H1 (cell line): Measurements from ENCODE around the gene RPP30. TPM values are rescaled to one million over a fixed set of nuclear protein-coding genes. Genes with fewer than 3 reads are reported as not detected.

Source experiments
- CTCF ChIA-PET: fragments of 300-600 bp; sonication (Branson Sonifier 250); formaldehyde crosslinking; loops from one replicate; lab custom pipeline; 2021; ENCODE audit not compliant: partially characterized antibody; lab: Charles Lee
- POLR2A ChIA-PET: fragments of 300-600 bp; sonication (Branson Sonifier 250); formaldehyde crosslinking; loops from one replicate; lab custom pipeline; 2021; ENCODE audit warnings: inconsistent platforms; ENCODE audit not compliant: partially characterized antibody; lab: Charles Lee
- DNase-seq, 2 experiments: peaks; one replicate each; pipeline versions ENCODE4 v3.0.0 to v3.0.0-alpha.2; 2010 to 2022; ENCODE audit warnings: low spot score in 2 of 2, low read depth in 1 of 2, mixed read lengths in 1 of 2
- FAIRE-seq: peaks from 2 replicates; lab custom pipeline; 2011; peaks lifted over from hg19 to GRCh38; lab: Jason Lieb, UNC
- H2AFZ ChIP-seq: 2 replicates; pipeline ENCODE4 v1.8.1; 2012; ENCODE audit warnings: low read length, inconsistent platforms
- H2AK5ac ChIP-seq: 2 replicates; pipeline ENCODE4 v1.6.1; 2013; ENCODE audit warnings: low read depth, low read length
- H2BK120ac ChIP-seq: replicated peaks from 2 replicates; pipeline ENCODE3; 2013; ENCODE audit warnings: low read depth, low read length, inconsistent platforms
- H2BK12ac ChIP-seq: 2 replicates; pipeline ENCODE4 v1.6.1; 2013; ENCODE audit warnings: low read depth, low read length
- H2BK15ac ChIP-seq: 2 replicates; pipeline ENCODE4 v1.6.1; 2013; ENCODE audit warnings: low read length
- H2BK20ac ChIP-seq: 2 replicates; pipeline ENCODE4 v1.6.1; 2013; ENCODE audit warnings: low read length
- H2BK5ac ChIP-seq: 2 replicates; pipeline ENCODE4 v1.6.1; 2013; ENCODE audit warnings: low read depth, low read length
- H3K14ac ChIP-seq: 2 replicates; pipeline ENCODE4 v1.6.1; 2013; ENCODE audit warnings: inconsistent platforms; ENCODE audit not compliant: insufficient read length
- H3K18ac ChIP-seq: 2 replicates; pipeline ENCODE4 v1.6.1; 2013; ENCODE audit warnings: low read length; ENCODE audit errors: extremely low read depth
- H3K23ac ChIP-seq: 2 replicates; pipeline ENCODE4 v1.6.1; 2013; ENCODE audit warnings: inconsistent platforms; ENCODE audit not compliant: insufficient read length
- H3K23me2 ChIP-seq: 2 replicates; pipeline ENCODE4 v1.6.1; 2013; ENCODE audit warnings: low read depth, low read length
- H3K27ac ChIP-seq: 2 replicates; pipeline ENCODE4 v1.6.1; 2011; ENCODE audit warnings: low read depth, low read length, inconsistent platforms
- H3K27me3 ChIP-seq, 4 experiments: replicated peaks in 1 of 4; 1 replicate in 1 of 4; 2 replicates in 3 of 4; pipeline versions ENCODE4 v1.6.1 to v1.8.1; 2011 to 2013; ENCODE audit warnings: low read length in 3 of 4, mild to moderate bottlenecking in 3 of 4, inconsistent platforms in 2 of 4, mixed read lengths in 2 of 4, moderate library complexity in 1 of 4; ENCODE audit not compliant: control insufficient read depth in 3 of 4, insufficient read depth in 3 of 4; ENCODE audit errors: extremely low read depth in 1 of 4
- H3K36me3 ChIP-seq, 4 experiments: 2 replicates each; pipeline versions ENCODE4 v1.6.1 to v1.8.1; 2011 to 2013; ENCODE audit warnings: mild to moderate bottlenecking in 4 of 4, low read length in 3 of 4, moderate library complexity in 2 of 4, control low read depth in 1 of 4, inconsistent platforms in 1 of 4; ENCODE audit not compliant: insufficient read depth in 4 of 4, control insufficient read depth in 2 of 4
- H3K4ac ChIP-seq: replicated peaks from 2 replicates; pipeline ENCODE3; 2013; ENCODE audit warnings: low read length, low read depth, mixed read lengths, inconsistent platforms; ENCODE audit not compliant: insufficient read length
- H3K4me1 ChIP-seq, 4 experiments: replicated peaks in 1 of 4; 1 replicate in 1 of 4; 2 replicates in 3 of 4; pipeline versions ENCODE4 v1.6.1 to v1.8.1; 2011 to 2013; ENCODE audit warnings: low read length in 3 of 4, inconsistent platforms in 2 of 4, mixed read lengths in 1 of 4; ENCODE audit not compliant: insufficient read depth in 4 of 4, control insufficient read depth in 3 of 4
- H3K4me2 ChIP-seq, 2 experiments: 2 replicates each; pipeline versions ENCODE4 v1.6.1 to v1.8.1; 2011 to 2013; ENCODE audit warnings: low read depth in 2 of 2, low read length in 2 of 2, control low read depth in 1 of 2, inconsistent platforms in 1 of 2, mild to moderate bottlenecking in 1 of 2; ENCODE audit not compliant: insufficient read depth in 1 of 2
- H3K4me3 ChIP-seq, 4 experiments: fragments of 200-600, 300-600 bp in 1 of 4; sonication (generic), shearing (Covaris generic), sonication (Bioruptor Twin) in 1 of 4; 2 replicates each; pipeline versions ENCODE4 v1.5.1 to v1.8.1; 2011 to 2016; ENCODE audit warnings: low read length in 4 of 4, low read depth in 3 of 4, control low read depth in 2 of 4, inconsistent platforms in 2 of 4, mild to moderate bottlenecking in 2 of 4, mixed read lengths in 1 of 4, moderate library complexity in 1 of 4; ENCODE audit not compliant: insufficient read depth in 2 of 4; ENCODE audit errors: extremely low read depth in 1 of 4
- H3K56ac ChIP-seq: replicated peaks from 2 replicates; pipeline ENCODE3; 2013; ENCODE audit warnings: low read depth, mild to moderate bottlenecking, mixed read lengths, low read length, inconsistent platforms; ENCODE audit not compliant: insufficient read length
- H3K79me1 ChIP-seq: 2 replicates; pipeline ENCODE4 v1.6.1; 2013; ENCODE audit warnings: low read depth, low read length, control low read depth
- H3K79me2 ChIP-seq, 2 experiments: 2 replicates each; pipeline versions ENCODE4 v1.6.1 to v1.8.1; 2012 to 2013; ENCODE audit warnings: low read length in 2 of 2, mild to moderate bottlenecking in 2 of 2, inconsistent platforms in 1 of 2; ENCODE audit not compliant: insufficient read depth in 2 of 2, control insufficient read depth in 1 of 2
- H3K9ac ChIP-seq, 4 experiments: replicated peaks in 1 of 4; 1 replicate in 1 of 4; 2 replicates in 3 of 4; pipeline versions ENCODE4 v1.6.1 to v1.8.1; 2011 to 2013; ENCODE audit warnings: low read depth in 3 of 4, low read length in 3 of 4, control low read depth in 2 of 4, mild to moderate bottlenecking in 2 of 4, moderate library complexity in 2 of 4, inconsistent platforms in 1 of 4; ENCODE audit errors: extremely low read depth in 1 of 4
- H3K9me3 ChIP-seq, 2 experiments: 2 replicates each; pipeline versions ENCODE4 v1.6.1 to v1.8.1; 2012 to 2013; ENCODE audit warnings: mild to moderate bottlenecking in 2 of 2, moderate library complexity in 2 of 2, control low read depth in 1 of 2, inconsistent platforms in 1 of 2, low read depth in 1 of 2, low read length in 1 of 2, mixed read lengths in 1 of 2; ENCODE audit not compliant: insufficient read depth in 2 of 2
- H4K20me1 ChIP-seq, 2 experiments: replicated peaks in 1 of 2; 2 replicates each; pipeline versions ENCODE3 to v1.8.1; 2011 to 2013; ENCODE audit warnings: inconsistent platforms in 2 of 2, low read length in 2 of 2, mild to moderate bottlenecking in 1 of 2; ENCODE audit not compliant: insufficient read depth in 2 of 2, control insufficient read depth in 1 of 2
- H4K5ac ChIP-seq: 2 replicates; pipeline ENCODE4 v1.6.1; 2013; ENCODE audit warnings: low read length, low read depth, mixed read lengths, inconsistent platforms; ENCODE audit not compliant: insufficient read length
- H4K8ac ChIP-seq: 2 replicates; pipeline ENCODE4 v1.8.0; 2013; ENCODE audit warnings: mild to moderate bottlenecking, moderate library complexity, low read length, inconsistent platforms; ENCODE audit not compliant: insufficient read depth; ENCODE audit errors: extremely low read depth
- H4K91ac ChIP-seq: replicated peaks from 2 replicates; pipeline ENCODE3; 2013; ENCODE audit warnings: low read length, mixed read lengths, inconsistent platforms; ENCODE audit not compliant: insufficient read length
- BCL11A ChIP-seq, 2 experiments: IDR thresholded peaks; one replicate each; pipeline ENCODE4 v1.6.1; 2011; ENCODE audit warnings: low read depth in 2 of 2, low read length in 2 of 2, mild to moderate bottlenecking in 2 of 2
- CBX8 ChIP-seq: fragments of 300-800, 300-1000 bp; sonication (generic); IDR thresholded peaks from 2 replicates; pipeline ENCODE4 v1.7.1; 2016; ENCODE audit warnings: low read depth, low read length, borderline replicate concordance
- CTBP2 ChIP-seq: IDR thresholded peaks from 2 replicates; pipeline ENCODE4 v1.7.0; 2011; ENCODE audit warnings: borderline replicate concordance, mild to moderate bottlenecking, moderate library complexity, mixed read lengths, low read length; ENCODE audit not compliant: insufficient read depth, insufficient read length
- E2F6 ChIP-seq: IDR thresholded peaks from 2 replicates; pipeline ENCODE4 v1.6.1; 2012; ENCODE audit warnings: inconsistent platforms
- EP300 ChIP-seq, 2 experiments: IDR thresholded peaks; 1 replicate in 1 of 2; 2 replicates in 1 of 2; pipeline ENCODE4 v1.6.1; 2011 to 2012; ENCODE audit warnings: low read depth in 2 of 2, low read length in 2 of 2, mild to moderate bottlenecking in 2 of 2, borderline replicate concordance in 1 of 2, inconsistent platforms in 1 of 2, moderate library complexity in 1 of 2
- GABPA ChIP-seq: IDR thresholded peaks from 2 replicates; pipeline ENCODE4 v1.6.1; 2011; ENCODE audit warnings: mild to moderate bottlenecking, low read length, moderate library complexity, borderline replicate concordance; ENCODE audit not compliant: insufficient read depth
- KDM5A ChIP-seq: fragments of 200-600 bp; IDR thresholded peaks from 2 replicates; pipeline ENCODE4 v1.7.1; 2012; ENCODE audit warnings: mild to moderate bottlenecking, low read length, inconsistent platforms, mixed read lengths
- RAD21 ChIP-seq, 2 experiments: IDR thresholded peaks in 1 of 2; conservative IDR thresholded peaks in 1 of 2; 2 replicates each; pipeline ENCODE4 v1.6.1; 2011; ENCODE audit warnings: low read depth in 2 of 2, low read length in 2 of 2, improper control_type of control experiment in 1 of 2, inconsistent platforms in 1 of 2, mild to moderate bottlenecking in 1 of 2, moderate library complexity in 1 of 2
- SIRT6 ChIP-seq: IDR thresholded peaks from one replicate; pipeline ENCODE4 v1.7.1; 2012; ENCODE audit warnings: low read length, inconsistent platforms
- SP1 ChIP-seq: IDR thresholded peaks from 2 replicates; pipeline ENCODE4 v1.6.1; 2011; ENCODE audit warnings: low read depth, low read length
- SUZ12 ChIP-seq: fragments of 200-600 bp; sonication (generic); IDR thresholded peaks from 2 replicates; pipeline ENCODE4 v1.6.1; 2012; ENCODE audit warnings: mild to moderate bottlenecking, inconsistent platforms, low read length, moderate library complexity, mixed read lengths
- TAF7 ChIP-seq: optimal IDR thresholded peaks from 2 replicates; pipeline ENCODE3; 2011; ENCODE audit warnings: low read depth, mild to moderate bottlenecking, inconsistent platforms, low read length, moderate library complexity, borderline replicate concordance
- TCF12 ChIP-seq: IDR thresholded peaks from 2 replicates; pipeline ENCODE4 v1.6.1; 2011; ENCODE audit warnings: low read depth, mild to moderate bottlenecking, low read length
- WGBS, 2 experiments: shearing (Covaris generic) in 1 of 2; methylation state at CpG; one replicate each; pipeline versions ENCODE4 v1.1.6 to v1.1.7; 2013 to 2015; ENCODE audit warnings: low lambda C conversion rate in 2 of 2, mixed read lengths in 2 of 2, inconsistent platforms in 1 of 2, low coverage in 1 of 2, missing lambda C conversion rate in 1 of 2; ENCODE audit not compliant: insufficient replicate concordance in 2 of 2, insufficient coverage in 1 of 2, insufficient read length in 1 of 2; ENCODE audit errors: extremely low coverage in 1 of 2, missing lambda C conversion rate in 1 of 2; 5-methylcytosine and 5-hydroxymethylcytosine counted together
- polyA plus RNA-seq, 7 experiments: library from polyadenylated mRNA; depleted of rRNA in 3 of 7; stranded (reverse) in 5 of 7; unstranded in 2 of 7; fragments of >200 nt in 5 of 7; fragments of 200-250 nt in 2 of 7; gene quantifications; 1 replicate in 5 of 7; 2 replicates in 1 of 7; 4 replicates in 1 of 7; pipeline versions ENCODE4 v1.2.1 to v1.2.3, GENCODE V29; 2011 to 2013; ENCODE audit warnings: missing spikeins in 2 of 7, mixed read lengths in 2 of 7
- total RNA-seq: library from RNA; stranded (reverse); fragmentation: NEBNext Ultra II Directional; extraction: Animal tissue kit (Norgen Biotek cat#: 25700); gene quantifications from 2 replicates; pipeline ENCODE4 v1.2.1, GENCODE V29; 2021

The RPP30 gene
- total and polyA plus RNA-seq, 2 of the 8 experiments (the other 6 are each of a cell fraction or from before 2014, with no cell fraction given), result 38.9 to 79.7 TPM

DNA sequence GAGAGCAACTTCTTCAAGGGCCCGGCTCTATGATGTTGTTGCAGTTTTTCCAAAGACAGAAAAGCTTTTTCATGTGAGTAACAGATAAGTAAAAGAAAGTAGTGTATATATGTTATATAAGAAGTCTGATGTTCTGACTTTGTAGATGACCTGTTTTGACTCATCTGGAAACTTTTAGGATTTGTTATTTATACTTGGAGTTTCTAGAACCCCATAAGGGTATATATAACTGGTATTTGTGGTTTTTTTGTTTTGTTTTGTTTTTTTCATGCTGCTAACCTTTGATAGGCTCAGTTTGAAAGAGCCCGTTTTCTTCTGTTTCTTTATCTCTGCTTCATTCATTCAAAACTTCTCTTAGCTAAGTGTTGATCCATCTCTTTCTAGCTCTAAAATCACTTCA is 7.3 kb downstream of the RPP30 start:
- H2BK12ac ChIP-seq, result no peak overlapping the region
- no peak overlapping the region for H3K56ac ChIP-seq
- H3K9ac ChIP-seq, result no peak overlapping the region
- no peak overlapping the region for H3K4me2 ChIP-seq
- CTCF ChIA-PET, result interaction anchor here (0.6 to 4.0 kb wide), 27 partner anchors 9 to 1068 kb away, joined by 3 to 20 read pairs (median 4); no protein-coding TSS in a partner anchor
- no peak overlapping the region for H4K5ac ChIP-seq
- no peak overlapping the region for H2BK120ac ChIP-seq
- no peak overlapping the region for H2BK20ac ChIP-seq
- no peak overlapping the region for H2AFZ ChIP-seq
- H3K79me1 ChIP-seq, result no peaks in the 10 kb centered on the region
- H3K4me1 ChIP-seq, result no peaks in the 10 kb centered on the region
- no peaks in the 10 kb centered on the region for H3K23me2 ChIP-seq
- H3K18ac ChIP-seq, result no peak overlapping the region
- no peak for DNase-seq
- POLR2A ChIA-PET, result interaction anchor here (0.7 to 1.4 kb wide), 2 partner anchors 22 to 240 kb away, joined by 3 to 4 read pairs; no protein-coding TSS in a partner anchor
- H4K20me1 ChIP-seq, result peaks cover 0 to 2% of the 10 kb centered on the region in 2 experiments
- no peak for FAIRE-seq
- H3K27ac ChIP-seq, result no peak overlapping the region
- H2BK5ac ChIP-seq, result no peak overlapping the region
- no peak overlapping the region for H4K91ac ChIP-seq
- H3K36me3 ChIP-seq, result peaks cover 2 to 52% (median 19%) of the 10 kb centered on the region in 4 experiments; a peak in 7 of 8 replicates
- no peak overlapping the region for H3K14ac ChIP-seq
- H2AK5ac ChIP-seq, result no peak overlapping the region
- no peak for TF ChIP-seq SUZ12
- no peak for TF ChIP-seq BCL11A (IDR thresholded peaks at IDR 0.05; ENCODE audit: low read depth in 2 of 2, low read length in 2 of 2)
- TF ChIP-seq SP1, result no peak
- no peak for TF ChIP-seq TAF7
- TF ChIP-seq CBX8, result no peak
- no peak for TF ChIP-seq KDM5A
- TF ChIP-seq CTBP2, result no peak
- TF ChIP-seq EP300 (IDR thresholded peaks at IDR 0.05; ENCODE audit: borderline replicate concordance in 1 of 2, low read depth in 2 of 2, low read length in 2 of 2), result no peak
- TF ChIP-seq GABPA, result no peak
- no peak for TF ChIP-seq TCF12
- no peak for TF ChIP-seq E2F6
- TF ChIP-seq RAD21 (IDR thresholded peaks at IDR 0.05 in 1 of 2, conservative IDR thresholded peaks at IDR 0.05 in 1 of 2; ENCODE audit: low read depth in 2 of 2, low read length in 2 of 2), result no peak
- no peak for TF ChIP-seq SIRT6
- H3K4me3 ChIP-seq, result no peak overlapping the region
- no peak overlapping the region for H3K4ac ChIP-seq
- 94% methylated on average over 2 of the region's 2 CpGs; no CpG with 5 or more reads in 1 of the 2 experiments for WGBS, 2 experiments
- no peak overlapping the region for H3K23ac ChIP-seq
- H3K79me2 ChIP-seq, result peaks cover 0 to 7% of the 10 kb centered on the region in 2 experiments; a peak in 2 of 4 replicates
- H3K9me3 ChIP-seq, result no peaks in the 10 kb centered on the region
- no peak overlapping the region for H4K8ac ChIP-seq
- no peaks in the 10 kb centered on the region for H3K27me3 ChIP-seq
- H2BK15ac ChIP-seq, result no peak overlapping the region
